NCI-H1105 treated with DMSO at 0.1 percent for 48 hours (cell line): ENCODE measurements around the gene ST8SIA2.

Source experiments
- DNase-seq: peaks from one replicate; lab custom pipeline; 2025; lab: John Stamatoyannopoulos, UW

ST8SIA2 gene, protein sequence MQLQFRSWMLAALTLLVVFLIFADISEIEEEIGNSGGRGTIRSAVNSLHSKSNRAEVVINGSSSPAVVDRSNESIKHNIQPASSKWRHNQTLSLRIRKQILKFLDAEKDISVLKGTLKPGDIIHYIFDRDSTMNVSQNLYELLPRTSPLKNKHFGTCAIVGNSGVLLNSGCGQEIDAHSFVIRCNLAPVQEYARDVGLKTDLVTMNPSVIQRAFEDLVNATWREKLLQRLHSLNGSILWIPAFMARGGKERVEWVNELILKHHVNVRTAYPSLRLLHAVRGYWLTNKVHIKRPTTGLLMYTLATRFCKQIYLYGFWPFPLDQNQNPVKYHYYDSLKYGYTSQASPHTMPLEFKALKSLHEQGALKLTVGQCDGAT

DNA sequence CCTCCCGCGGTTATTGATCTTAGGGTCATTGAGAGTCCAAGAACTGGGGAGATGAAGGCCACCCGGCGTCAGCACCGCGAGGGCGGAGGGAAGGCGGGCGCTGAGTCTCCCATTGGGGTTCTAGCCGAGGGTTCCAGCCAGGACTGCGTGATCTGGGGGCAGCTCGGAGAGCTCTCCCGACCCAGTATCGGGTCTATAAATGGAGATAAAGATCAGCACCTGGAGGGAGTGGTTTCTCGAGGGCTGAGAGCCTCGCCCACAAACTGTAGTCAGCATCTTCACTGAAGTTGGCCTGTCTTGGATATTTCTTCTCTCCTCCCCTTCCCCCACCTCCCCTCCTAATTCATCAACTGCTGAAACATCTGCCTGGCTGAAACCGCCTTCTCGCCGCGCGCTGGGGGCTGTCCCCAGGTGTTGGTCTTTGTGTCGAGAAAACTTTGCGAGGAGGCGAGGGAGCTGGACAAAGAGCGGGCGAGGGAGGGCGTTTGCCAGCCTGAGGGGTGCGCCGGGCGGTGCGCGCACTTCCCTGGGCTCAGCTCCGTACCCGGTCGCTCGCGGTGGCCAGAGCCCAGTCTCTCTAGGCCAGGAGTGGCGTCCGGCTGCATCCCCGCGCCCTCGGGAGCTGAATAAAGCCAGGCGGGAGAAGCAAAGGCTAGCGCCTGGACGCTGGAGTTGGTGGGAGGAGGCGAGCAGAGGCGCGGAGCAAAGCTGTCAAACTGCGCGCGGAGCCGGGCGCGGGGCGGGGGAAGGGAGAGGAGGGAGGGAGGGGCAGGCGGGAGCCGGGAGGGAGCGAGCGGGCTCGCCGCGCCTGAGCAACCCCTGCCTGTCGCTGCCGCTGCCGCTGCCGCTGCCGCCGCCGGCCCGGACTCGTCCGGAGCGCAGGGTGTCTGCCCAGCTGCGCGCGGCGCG is at the start of gene ST8SIA2:
Gene ST8SIA2, plus strand, starts transcription at position 811 of the 909 bp plus-strand sequence. CDS start 184 bp downstream, outside the sequence.
- DNase-seq = peak; percentile 25

DNA sequence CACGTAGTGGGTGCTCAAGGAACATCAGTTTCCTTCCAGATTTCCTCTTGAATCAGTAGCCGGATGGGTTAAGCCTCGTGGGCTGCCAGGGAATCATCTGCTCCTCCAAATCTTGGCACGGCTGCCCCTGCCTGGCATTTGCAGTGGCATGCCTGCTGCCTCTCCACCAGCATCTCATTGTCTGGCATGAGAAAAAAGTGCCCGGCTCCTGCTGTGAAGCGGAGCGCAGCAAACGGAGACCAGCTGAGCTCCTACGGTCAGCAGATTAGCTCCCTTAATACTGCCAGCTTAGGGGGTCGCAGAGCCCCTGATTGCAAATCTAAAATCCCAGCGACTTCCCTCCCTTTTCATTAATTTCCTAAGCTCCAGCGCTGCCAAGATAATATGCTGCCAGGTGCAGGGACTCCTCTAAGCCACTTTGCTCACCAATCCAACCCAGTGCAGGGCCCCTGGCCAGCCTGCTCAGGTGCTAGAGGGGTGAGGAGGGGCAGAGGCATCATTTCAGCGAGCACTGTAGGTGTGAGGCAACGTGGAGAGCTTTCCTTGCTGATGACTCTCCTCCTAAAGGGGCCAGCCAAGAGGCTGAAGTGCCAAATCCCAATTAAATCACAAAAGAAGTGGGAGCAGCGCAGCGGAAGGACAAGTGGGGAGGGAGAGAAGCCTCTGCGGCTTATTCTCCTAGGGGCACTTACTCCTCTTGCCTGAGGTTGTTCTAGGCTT is 49.6 kb upstream of the ST8SIA2 start:
- peak; percentile 76 for DNase-seq

DNA sequence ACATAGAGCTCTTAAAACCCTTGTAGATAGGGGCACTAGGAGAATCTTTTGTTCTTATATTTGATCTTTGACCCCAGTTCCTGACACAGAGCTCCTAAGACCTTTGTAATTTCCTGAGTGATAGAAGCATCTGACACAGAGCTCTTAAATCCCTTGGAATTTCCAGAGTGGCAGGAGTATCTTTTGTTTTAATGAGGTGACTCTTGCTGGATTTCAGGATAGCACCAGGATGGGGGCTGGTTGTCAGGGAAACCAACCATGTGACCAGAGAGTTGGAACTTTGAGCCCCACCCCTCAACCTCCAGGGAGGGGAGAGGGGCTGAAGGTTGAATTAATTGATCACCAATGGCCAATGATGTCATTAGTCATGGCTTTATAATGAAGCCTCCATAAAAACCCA is 47.6 kb upstream of the ST8SIA2 start:
- no peak for DNase-seq

DNA sequence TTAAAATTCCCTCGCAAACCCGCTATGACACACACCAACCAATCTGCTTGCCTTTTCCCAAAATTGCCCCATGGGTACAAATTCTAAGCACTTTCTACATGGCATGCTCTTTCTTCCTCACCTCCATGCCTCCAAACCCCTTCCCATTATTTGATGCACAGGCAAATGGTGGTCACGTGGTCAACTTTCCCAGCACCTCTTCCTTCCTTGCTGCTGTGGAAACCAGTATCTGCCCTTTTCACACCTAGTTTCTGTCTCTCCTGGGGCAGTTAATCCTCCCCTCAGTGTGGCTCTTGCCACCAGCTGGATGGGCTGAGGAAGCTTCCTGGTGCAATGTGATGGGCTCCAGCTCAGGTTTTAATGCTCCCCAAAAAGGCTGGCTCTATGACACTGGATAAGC is 38.4 kb upstream of the ST8SIA2 start:
- DNase-seq = no peak

DNA sequence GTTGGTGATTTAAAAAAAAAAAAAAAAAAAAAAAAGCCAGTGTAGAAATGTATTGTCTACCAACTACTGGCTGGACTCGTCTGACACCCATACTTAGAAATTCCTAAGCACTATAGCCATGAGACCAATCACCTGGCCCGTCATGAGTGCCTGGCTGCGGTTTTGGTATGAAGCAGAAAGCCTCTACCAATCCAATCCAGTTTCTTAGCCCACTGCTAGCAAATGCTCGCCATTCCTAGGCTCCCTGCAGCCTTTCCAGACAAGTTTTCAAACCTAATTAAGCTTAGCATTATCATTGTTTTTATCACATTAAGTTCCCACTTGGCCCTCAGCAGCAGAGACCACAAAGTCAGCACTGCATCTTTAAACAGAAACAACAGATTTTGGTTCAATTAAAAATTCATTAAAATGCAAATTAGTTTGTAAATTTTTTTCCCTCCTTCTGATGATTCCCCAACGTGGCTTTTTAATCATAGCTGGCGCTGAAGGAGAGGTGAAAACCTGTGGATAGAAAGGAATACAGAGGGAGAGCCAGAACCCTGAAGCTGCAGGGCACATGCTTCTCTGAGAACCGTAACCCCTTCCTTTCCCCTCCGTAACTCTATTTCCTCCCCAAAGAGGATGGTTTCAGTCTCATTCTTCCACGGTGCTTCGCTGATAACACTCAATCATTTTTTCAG is 32.2 kb upstream of the ST8SIA2 start:
- DNase-seq = no peak

DNA sequence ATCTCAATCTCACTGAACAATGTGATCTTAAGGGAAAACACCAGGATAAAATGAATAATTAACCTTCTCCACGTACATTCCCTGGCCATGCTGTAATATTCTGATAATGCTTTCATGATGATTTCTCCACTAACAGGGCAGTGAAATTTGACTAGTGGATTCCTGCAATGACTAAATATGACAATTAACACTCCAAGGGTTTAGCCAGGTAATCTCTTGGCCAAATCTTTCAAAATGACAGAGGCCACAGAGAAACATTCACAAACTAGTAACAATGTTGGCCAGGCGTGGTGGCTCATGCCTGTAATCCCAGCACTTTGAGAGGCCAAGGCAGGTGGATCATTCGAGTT is 31.7 kb upstream of the ST8SIA2 start:
- no peak for DNase-seq

DNA sequence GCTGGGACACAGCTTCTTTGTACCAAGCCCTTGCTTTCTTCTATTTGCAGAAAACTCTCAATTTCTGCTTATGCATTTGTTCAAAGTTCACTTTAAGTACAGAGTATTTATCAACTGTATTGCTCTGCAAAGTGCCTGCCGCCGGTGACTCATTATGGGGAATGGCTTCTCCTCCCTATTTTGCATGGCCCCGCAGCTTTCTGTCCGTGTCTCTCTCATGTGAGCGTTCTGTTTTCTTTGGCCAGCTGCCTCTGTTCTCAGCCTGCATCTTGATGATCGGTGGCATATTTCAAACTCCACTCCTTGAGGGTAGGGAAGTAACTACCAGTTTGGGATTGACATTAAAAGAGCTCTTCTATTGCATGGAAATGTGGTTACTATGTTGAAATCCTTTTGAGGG is 28.6 kb upstream of the ST8SIA2 start:
- no peak for DNase-seq

DNA sequence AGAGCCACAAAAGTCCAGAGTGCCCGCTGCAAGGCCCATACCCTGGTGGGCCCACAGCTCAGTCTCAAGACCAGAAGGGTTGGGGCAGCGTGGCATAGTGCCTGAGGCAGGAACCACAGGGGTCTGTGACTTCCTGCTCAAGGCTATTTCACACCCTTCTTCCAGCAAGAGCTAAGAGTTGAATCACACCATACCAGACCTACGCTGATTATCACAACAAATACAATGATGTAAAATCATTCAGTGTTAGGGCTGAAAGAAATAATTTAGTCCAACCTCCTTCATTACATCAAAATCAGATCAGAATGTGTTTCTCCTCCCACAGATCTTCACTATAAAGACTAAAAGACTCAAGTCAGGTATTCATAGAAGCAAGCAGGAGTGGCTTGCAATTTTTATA is 27.8 kb upstream of the ST8SIA2 start:
- no peak for DNase-seq

DNA sequence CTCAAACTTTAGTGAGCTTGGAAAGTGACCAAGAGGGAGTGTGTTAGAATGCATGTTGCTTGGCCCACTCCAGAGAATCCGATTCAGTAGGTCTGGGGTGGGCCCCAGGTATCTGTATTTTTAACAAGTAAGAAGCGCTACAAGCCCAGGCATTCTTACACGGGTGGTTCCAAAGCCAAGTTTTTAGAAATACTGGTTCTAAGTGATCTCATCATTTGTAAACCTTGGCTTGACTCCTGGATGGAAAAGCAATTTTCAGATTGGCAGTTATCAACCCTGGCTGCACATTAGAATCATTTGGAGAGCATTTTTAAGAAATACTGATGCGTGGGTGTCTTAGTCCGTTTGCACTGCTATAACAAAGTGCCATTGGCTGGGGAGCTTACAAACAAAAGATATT is 27.3 kb upstream of the ST8SIA2 start:
- no peak for DNase-seq

DNA sequence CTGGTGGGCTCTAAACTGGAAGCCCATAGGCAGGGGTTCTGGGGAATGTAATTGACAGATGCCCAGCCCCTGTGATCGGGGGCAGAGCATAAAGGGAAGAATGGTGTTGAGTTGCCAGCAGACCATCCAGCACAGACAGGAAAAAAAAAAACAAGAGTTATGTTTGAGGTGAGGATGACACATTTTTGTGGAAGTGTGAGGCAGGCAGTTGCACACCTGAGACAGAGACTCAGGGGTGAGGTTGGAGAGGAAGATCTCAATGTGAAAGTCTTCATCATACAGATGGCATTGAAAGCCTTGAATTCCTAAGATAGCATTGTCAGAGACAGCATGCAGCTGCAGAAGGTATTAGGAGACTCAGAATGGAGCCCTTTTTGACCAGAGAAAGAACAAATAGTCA is 18.6 kb upstream of the ST8SIA2 start:
- DNase-seq = no peak

DNA sequence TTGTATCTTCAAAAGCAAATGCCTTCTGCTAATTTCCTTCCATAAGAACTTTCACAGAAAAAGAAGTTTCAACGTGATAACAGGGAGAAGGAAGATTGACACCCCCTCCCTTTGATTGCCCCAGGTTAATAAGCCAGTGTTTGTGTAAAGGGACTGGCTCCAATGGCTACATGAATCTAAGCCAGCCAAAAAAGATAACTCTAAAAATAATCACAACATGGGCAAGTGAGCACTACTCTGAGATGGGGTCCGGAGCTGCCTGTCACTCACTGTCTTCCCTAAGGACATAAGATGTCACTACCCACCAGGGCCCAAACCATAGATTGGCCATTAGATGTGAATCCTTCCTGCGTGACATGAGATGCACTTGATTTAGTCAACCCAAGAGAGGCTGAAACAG is 17.6 kb upstream of the ST8SIA2 start:
- DNase-seq = no peak

DNA sequence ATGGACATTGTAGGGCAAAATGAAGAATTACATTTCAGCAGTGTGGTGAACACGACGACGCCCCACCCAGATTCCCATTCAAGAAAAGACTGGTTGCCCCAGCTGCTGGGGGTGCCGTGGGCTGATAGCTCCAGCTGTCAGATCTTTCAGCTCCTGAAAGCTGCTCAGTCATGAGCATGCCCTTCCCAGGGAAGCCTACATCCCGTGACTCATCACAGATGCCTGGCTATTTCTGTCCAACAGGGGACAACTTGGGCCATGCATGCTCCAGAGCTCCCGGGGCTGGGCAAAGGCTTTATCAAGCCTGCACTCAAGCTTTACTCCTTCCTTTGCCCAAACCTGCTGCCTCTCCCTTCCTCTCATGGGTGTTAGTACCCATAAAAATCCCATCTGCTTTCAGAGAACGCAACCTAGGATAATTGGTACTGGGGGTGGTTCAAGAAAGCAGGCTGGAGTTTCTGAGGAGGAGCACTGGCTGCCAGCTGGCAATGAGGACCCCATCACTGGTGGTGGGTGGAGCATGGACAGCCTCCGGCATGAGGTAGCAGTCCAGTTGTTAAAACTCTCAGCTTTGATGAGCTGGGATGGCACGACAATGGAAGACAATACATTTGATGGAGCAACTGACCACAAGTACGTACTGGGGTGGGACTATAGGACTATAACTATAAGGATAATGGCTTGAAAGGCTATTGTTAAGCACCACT is 16.4 kb upstream of the ST8SIA2 start:
- no peak for DNase-seq

DNA sequence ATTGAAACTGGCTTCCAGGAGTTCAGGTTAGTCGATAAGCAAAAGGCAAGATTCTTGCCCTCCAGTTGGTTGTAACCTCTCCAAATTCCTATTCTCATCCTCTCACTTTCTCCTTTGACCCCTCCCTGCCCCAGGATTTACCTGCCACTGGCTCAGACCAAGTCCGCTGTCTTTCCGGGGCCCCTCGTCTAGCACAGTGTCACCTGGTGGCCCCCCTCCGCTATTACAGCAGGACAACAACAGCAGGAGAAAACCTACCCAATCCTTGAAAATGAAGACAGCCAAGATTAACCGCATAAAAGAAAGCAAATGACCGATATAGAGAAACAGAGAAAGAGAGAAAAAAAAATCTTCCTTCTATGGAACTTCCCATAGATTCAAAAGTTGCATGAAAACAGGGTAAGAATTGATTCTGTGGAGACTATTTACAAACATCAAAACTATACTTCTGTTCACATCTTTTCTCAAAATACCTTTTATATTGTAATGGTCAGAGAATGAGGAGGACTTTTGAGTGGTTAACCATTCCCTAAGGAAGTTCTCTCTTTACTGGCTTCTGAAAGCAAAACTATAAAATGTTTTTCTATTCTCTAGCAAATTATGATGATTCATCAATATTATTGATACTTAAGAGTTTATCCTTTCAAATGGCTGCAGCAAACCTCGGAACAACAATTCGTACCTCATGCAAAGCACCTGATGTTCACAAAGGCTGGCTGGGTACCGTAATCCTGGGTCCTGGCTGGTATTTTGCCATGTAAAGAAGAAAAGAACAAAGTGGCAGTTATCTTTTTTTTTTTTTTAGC is 10.0 kb upstream of the ST8SIA2 start:
- DNase-seq = no peak

DNA sequence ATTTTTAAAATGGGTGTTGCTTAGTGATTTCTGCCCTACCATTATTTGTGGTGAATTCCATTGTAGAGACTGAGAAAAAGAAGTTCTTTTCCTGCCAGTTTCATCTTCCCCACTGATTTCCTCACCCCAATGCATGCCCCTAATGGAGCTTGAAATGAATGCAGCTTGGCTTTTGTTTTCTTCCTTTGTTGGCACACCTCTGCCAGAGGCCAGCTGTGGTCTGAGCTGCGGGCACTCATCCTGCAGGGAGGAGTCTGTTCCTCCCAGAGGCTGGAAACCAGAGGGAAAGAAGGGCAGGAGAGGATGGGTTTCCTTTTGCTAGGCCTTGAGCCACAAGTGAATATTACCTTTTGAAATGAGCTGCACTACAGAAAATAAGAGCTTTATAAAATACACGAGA is 9.3 kb upstream of the ST8SIA2 start:
- DNase-seq = no peak

DNA sequence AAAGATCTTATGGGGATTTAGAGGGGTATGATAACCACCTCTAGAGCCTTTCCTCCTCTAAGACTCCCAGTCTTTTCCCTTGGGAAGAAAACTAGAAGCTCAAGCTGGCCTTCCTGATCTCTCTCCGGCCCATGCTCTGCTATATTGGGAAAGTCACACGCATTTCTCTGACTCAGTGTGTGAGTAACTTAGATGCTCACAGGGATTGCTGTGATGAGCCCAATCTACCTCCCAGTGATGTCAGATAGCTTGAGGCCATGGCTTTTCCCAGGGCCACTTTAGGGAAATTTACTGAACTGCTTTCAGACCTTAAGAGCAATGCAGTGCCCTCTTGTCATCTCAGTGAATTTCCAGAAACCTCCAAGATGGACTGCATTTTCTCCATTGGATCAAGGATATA is 8.6 kb upstream of the ST8SIA2 start:
- DNase-seq = no peak

DNA sequence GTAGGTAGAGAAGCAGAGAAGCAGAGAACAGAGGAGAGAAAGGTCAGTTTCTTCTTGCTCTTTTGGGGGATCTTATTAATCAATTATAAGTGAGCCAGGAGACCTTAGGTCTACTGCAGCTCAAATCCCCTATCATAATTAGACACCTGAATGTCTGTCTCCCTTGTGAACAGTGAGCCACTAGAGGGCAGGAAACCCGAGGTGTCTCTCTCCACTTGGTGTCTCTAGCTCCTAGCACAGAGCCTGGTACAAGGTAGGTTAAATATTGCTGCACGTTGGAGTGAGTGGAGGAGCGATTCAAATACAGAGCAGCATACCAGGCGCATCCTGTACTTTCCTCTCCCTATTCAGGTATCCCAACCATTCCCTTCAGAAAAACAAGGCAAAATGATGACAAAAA is 2.0 kb upstream of the ST8SIA2 start:
- peak; percentile 10 for DNase-seq

DNA sequence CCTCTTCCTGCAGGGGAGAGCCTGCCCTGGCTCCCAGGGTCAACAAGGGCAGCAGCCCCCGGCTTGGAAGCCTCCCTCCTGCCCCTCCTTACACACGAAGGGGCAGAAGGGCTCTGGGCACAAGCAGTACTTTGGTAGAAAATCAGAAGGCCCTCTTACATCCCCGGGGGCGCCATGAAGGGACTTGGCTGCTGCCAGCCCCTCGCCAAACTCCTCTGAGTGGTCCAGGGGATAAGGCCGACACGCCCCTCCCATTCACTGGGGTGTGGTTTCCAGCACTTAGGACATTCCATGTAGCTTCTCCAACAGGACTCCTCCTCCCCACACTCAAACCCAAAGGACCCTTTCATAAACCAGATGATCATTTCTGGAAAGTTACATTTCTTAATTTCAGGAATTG is 1.2 kb upstream of the ST8SIA2 start:
- DNase-seq = no peak

DNA sequence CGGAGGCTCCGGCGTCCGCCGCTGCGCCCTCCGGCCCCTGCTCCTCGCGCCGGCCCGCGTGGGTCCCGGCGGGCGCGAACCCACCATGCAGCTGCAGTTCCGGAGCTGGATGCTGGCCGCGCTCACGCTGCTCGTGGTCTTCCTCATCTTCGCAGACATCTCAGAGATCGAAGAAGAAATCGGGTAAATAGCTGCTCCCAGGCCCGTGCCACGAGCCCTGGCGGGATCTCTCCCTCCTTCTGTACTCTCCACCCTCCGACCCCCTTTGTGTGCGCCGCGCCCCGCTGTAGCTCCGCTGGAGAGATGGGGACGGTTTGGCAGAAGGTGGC is 263 bp downstream of the ST8SIA2 start:
- no peak for DNase-seq

DNA sequence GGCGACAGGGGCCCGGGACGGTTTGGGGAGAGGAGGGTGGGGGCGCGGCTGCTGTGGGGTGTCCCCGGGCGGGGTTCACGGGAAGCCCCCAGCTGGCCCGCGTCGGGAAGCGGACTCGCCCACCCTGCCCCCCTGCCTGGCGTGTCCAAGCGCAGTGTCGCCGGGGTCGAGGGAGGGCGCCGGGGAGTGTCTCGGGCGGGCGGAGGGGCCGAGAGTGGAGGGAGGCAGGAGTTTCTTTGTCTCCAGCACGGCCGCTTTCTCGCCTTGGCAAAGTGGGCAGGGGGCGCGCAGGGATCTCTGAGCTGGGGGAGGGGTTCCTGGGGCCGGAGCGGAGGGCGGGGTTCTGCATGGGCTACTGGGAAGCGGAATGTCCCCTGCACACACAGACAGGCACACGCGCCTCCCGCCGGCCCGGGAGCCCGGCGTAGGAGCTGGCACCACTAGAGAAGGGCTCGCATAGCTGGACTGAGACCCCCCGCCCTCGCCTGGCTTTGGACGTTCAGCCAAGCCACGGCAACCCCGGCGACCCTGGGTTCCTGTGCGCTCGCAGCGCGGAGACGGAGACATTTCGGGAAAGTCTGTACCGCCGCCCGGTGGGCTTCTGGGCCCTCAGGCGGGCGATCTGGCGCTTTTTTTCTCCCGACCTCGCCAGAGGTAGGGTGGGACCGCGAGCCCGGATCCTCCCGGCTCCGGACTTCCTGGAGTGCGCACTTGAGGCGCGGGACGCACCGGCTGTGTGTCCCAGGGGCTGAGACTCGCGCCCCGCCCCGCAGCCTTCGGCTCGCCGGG is 822 bp downstream of the ST8SIA2 start:
- no peak for DNase-seq

DNA sequence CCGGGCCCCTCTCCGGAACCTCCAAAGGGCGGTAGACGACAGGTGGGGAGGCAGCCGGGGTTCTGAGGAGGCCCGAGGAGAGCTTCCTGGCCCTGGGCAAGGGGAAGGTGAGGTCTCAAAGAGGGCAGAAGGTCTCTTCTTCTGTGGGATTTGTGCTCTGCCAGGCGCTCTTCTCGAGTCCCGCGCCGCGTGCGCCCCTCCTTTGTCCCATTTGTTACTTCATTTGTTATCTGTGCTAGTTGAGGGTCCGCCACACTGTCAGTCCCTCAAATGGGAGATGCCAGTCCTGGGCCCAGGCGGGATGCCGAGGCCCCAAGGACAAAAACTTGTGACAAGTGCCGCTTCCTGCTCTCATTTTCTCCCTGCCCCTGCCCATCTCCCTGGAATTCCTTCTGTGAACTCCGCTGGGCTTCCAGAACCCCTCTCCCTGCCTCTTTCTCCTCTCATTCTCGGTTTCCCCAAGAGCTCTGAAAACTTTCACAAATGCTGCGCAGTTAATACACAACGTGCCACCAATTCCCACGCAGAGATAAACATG is 1.5 kb downstream of the ST8SIA2 start:
- DNase-seq = no peak
